Prostate gland (tissue), 2 donors: ENCODE measurements around the gene VAMP5.

Experiments used
- CTCF ChIP-seq, 4 experiments: fragments of 200-600 bp in 2 of 4; fragments of 450-650 bp in 2 of 4; sonication (generic) in 2 of 4; IDR thresholded peaks; 1 replicate in 3 of 4; 2 replicates in 1 of 4; pipeline ENCODE4 v1.5.1; 2016 to 2019; ENCODE audit warnings: antibody characterized with exemption in 4 of 4, mild to moderate bottlenecking in 2 of 4, moderate library complexity in 2 of 4
- POLR2A ChIP-seq: fragments of 450-650 bp; IDR thresholded peaks from one replicate; pipeline ENCODE4 v1.6.1; 2016; ENCODE audit warnings: antibody characterized with exemption, mild to moderate bottlenecking

GRCh38 chr2:85631316-85631715 lies 47.1 kb downstream of the VAMP5 start:
- TF ChIP-seq CTCF (IDR thresholded peaks at IDR 0.05) (no peak), POLR2A (no peak)
